Esophagus muscularis mucosa (tissue), 4 donors: ENCODE data around the gene NBEA. TPM values are rescaled to one million over a fixed set of nuclear protein-coding genes. Genes with fewer than 3 reads are reported as not detected.

ENCODE experiments used
- DNase-seq: peaks from one replicate; pipeline ENCODE4 v3.0.0-alpha.2; 2017; ENCODE audit errors: extremely low spot score
- H3K27ac ChIP-seq, 4 donors: fragments of 200-600 bp; sonication (generic); replicated peaks in 1 of 4; 1 replicate in 3 of 4; 2 replicates in 1 of 4; pipeline ENCODE4 v1.5.1; 2016 to 2019; ENCODE audit warnings: mild to moderate bottlenecking in 1 of 4
- H3K27me3 ChIP-seq, 4 donors: fragments of 200-600 bp; sonication (generic); one replicate each; pipeline versions ENCODE4 v1.5.1 to v1.6.0; 2016 to 2019
- H3K36me3 ChIP-seq, 4 donors: fragments of 200-600 bp; sonication (generic); one replicate each; pipeline ENCODE4 v1.5.1; 2016 to 2019
- H3K4me1 ChIP-seq, 4 donors: fragments of 200-600 bp; sonication (generic); one replicate each; pipeline ENCODE4 v1.5.1; 2016 to 2019
- H3K4me3 ChIP-seq, 4 donors: fragments of 200-600 bp; sonication (generic); 1 replicate in 2 of 4; 2 replicates in 2 of 4; pipeline ENCODE4 v1.5.1; 2016 to 2019; ENCODE audit warnings: mild to moderate bottlenecking in 4 of 4, moderate library complexity in 1 of 4
- H3K9me3 ChIP-seq, 4 donors: fragments of 200-600 bp; sonication (generic); 1 replicate in 3 of 4; 2 replicates in 1 of 4; pipeline ENCODE4 v1.5.1; 2016 to 2019
- CTCF ChIP-seq, 3 experiments: fragments of 200-600 bp in 2 of 3; fragments of 450-650 bp in 1 of 3; sonication (generic) in 2 of 3; IDR thresholded peaks; one replicate each; pipeline ENCODE4 v1.5.1; 2017 to 2019; ENCODE audit warnings: antibody characterized with exemption in 3 of 3, mild to moderate bottlenecking in 2 of 3, moderate library complexity in 1 of 3
- EP300 ChIP-seq: sonication (generic); formaldehyde crosslinking; IDR thresholded peaks from one replicate; pipeline ENCODE4 v1.6.1; 2017; ENCODE audit warnings: antibody characterized with exemption
- POLR2A ChIP-seq: fragments of 450-650 bp; IDR thresholded peaks from one replicate; pipeline ENCODE4 v1.6.1; 2017; ENCODE audit warnings: antibody characterized with exemption, moderate library complexity, mild to moderate bottlenecking, low read depth
- POLR2AphosphoS5 ChIP-seq, 2 donors: sonication (generic); formaldehyde crosslinking; IDR thresholded peaks; one replicate each; pipeline ENCODE4 v1.6.1; 2017; ENCODE audit warnings: antibody characterized with exemption in 2 of 2
- WGBS: methylation state at CpG from one replicate; pipeline ENCODE4 v1.1.5; 2018; 5-methylcytosine and 5-hydroxymethylcytosine counted together
- intact Hi-C: fragments of 100-400 bp; cut with DNase I; formaldehyde crosslinking; loops from one replicate; pipeline ENCODE4 v1.15.1; 2023
- total RNA-seq, 4 donors: library from RNA; depleted of rRNA; stranded (reverse); fragments of >200 nt; gene quantifications; one replicate each; pipeline versions ENCODE4 v1.1.0 to v1.2.1, GENCODE V29; 2016

The NBEA gene
- total RNA-seq, 4 donors from 2014 or later: 21.0 to 30.8 (median 25.0) TPM

- Histone ChIP-seq H3K9me3 (no peaks in the 10 kb centered on the region), H3K4me3 (no peak overlapping the region), H3K4me1 (no peaks in the 10 kb centered on the region), H3K27ac (no peak overlapping the region), H3K36me3 (no peaks in the 10 kb centered on the region), H3K27me3 (no peaks in the 10 kb centered on the region)
- 86% methylated on average over 2 of the region's 2 CpGs for WGBS
- intact Hi-C loops: no loop called here
- TF ChIP-seq EP300 (no peak), POLR2A (no peak), POLR2AphosphoS5 (IDR thresholded peaks at IDR 0.05) (no peak), CTCF (IDR thresholded peaks at IDR 0.05) (no peak)
- DNase-seq: no peak
Observed at GRCh38 chr13:35309706-35310105, 367.6 kb downstream of the NBEA start.

- Histone ChIP-seq H3K27me3 (no peaks in the 10 kb centered on the region), H3K27ac (no peak overlapping the region), H3K4me1 (no peaks in the 10 kb centered on the region), H3K36me3 (no peaks in the 10 kb centered on the region), H3K9me3 (peaks cover 0 to 9% (median 2%) of the 10 kb centered on the region in 4 donors), H3K4me3 (no peak overlapping the region)
- DNase-seq: no peak
- TF ChIP-seq POLR2AphosphoS5 (IDR thresholded peaks at IDR 0.05) (no peak), EP300 (no peak), POLR2A (no peak), CTCF (IDR thresholded peaks at IDR 0.05) (no peak)
- WGBS: 92% methylated on average over 3 of the region's 3 CpGs
- intact Hi-C loops: no loop called here
Observed at GRCh38 chr13:35332134-35332533, 390.1 kb downstream of the NBEA start.

GRCh38 chr13:35333157-35333556, 391.1 kb downstream of the NBEA start:
- 94% methylated on average over 3 of the region's 3 CpGs for WGBS
- DNase-seq: no peak
- TF ChIP-seq POLR2AphosphoS5 (IDR thresholded peaks at IDR 0.05): no peak
- TF ChIP-seq EP300: no peak
- TF ChIP-seq CTCF (IDR thresholded peaks at IDR 0.05): no peak
- TF ChIP-seq POLR2A: no peak
- H3K27ac ChIP-seq: no peak overlapping the region
- H3K36me3 ChIP-seq: no peaks in the 10 kb centered on the region
- peaks cover 0 to 9% (median 2%) of the 10 kb centered on the region in 4 donors for H3K9me3 ChIP-seq
- H3K4me3 ChIP-seq: no peak overlapping the region
- H3K4me1 ChIP-seq: no peaks in the 10 kb centered on the region
- no peaks in the 10 kb centered on the region for H3K27me3 ChIP-seq
- intact Hi-C loops: no loop called here

GRCh38 chr13:35342440-35342839, 400.4 kb downstream of the NBEA start:
- Histone ChIP-seq H3K27ac (no peak overlapping the region), H3K27me3 (no peaks in the 10 kb centered on the region), H3K36me3 (no peaks in the 10 kb centered on the region), H3K9me3 (no peaks in the 10 kb centered on the region), H3K4me1 (no peaks in the 10 kb centered on the region), H3K4me3 (no peak overlapping the region)
- intact Hi-C loops: no loop called here
- DNase-seq: no peak
- TF ChIP-seq CTCF (IDR thresholded peaks at IDR 0.05): no peak
- TF ChIP-seq POLR2AphosphoS5 (IDR thresholded peaks at IDR 0.05): no peak
- TF ChIP-seq POLR2A: no peak
- TF ChIP-seq EP300: no peak
- WGBS: 87% methylated on average over 1 of the region's 1 CpG

GRCh38 chr13:35343417-35343816, 401.3 kb downstream of the NBEA start:
- H3K36me3 ChIP-seq: no peaks in the 10 kb centered on the region
- no peak overlapping the region for H3K27ac ChIP-seq
- no peaks in the 10 kb centered on the region for H3K9me3 ChIP-seq
- H3K27me3 ChIP-seq: no peaks in the 10 kb centered on the region
- TF ChIP-seq POLR2AphosphoS5 (IDR thresholded peaks at IDR 0.05) (no peak), EP300 (no peak), CTCF (IDR thresholded peaks at IDR 0.05) (no peak), POLR2A (no peak)
- DNase-seq: no peak
- intact Hi-C loops: no loop called here
- H3K4me3 ChIP-seq: no peak overlapping the region
- no peaks in the 10 kb centered on the region for H3K4me1 ChIP-seq
- 88% methylated on average over 3 of the region's 3 CpGs for WGBS
